HG02973 (cell line): ENCODE data around the gene SIDT2.
"Not testable (repeated sequence)": the region's sequence is repeated elsewhere in the genome, so short reads cannot be mapped to it uniquely, and the experiment has no call there.

Experiments
- ATAC-seq: cut with Tn5 transposase; IDR thresholded peaks from one replicate; pipeline ENCODE4 v1.9.1; 2021; ENCODE audit warnings: moderate library complexity; ENCODE audit not compliant: unreplicated experiment

The SIDT2 gene

DNA sequence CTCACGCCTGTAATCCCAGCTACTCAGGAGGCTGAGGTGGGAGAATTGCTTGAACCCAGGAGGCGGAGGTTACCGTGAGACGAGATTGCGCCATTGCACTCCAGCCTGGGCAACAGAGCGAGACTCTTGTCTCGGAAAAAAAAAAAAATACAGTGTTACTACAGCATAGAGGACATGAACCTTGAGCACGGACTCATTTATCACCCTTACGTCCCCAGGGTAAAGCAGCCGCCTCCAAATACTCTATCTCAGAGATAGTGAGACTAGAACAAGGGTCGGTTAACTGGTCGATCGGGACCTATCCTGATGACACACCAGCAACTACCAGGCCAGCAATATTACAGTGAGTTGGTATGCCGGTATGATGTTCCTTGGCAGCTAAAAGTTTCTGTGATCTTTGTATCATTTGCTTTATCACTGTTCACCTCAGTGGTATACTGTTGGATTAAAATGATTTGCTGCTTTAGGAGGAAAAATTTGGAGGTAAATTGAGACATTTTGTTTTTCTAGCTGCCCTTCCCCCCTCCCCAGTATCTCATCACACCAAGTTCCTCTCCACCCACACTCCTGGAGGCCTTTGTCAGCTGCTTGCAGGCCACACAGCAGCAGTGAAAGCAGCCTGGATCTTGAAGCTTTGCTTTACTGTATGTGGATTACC, 7.0 kb upstream of the SIDT2 start:
- no peak for ATAC-seq

DNA sequence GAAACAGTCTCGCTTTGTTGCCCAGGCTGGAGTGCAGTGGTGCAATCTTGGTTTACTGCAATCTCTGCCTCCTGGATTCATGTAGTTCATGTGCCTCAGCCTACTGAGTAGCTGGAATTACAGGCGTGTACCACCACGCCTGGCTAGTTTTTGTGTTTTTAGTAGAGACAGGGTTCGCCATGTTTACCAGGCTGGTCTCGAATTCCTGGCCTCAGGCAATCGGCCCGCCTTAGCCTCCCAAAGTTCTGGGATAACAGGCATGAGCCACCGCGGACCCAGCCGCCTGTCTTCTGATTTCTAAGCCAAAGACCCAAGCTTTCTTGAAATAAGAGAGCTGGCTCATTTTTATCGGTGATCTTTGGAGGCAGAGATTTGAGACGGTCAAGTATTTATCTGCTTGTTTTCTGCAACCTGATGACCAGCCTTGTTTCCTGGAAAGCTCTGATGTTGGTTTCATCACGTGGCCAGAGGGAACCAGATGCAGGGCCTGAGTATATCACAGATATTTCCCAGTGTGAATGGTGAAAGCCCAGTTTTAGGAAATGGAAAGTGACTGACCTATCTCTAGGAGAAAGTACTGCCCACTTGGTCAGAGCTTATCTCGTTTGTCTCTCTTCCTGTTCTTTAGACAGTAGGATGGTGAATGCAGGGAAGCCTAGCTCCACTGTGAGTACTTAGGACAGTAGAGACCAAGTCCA, 5.7 kb upstream of the SIDT2 start:
- ATAC-seq = no peak

DNA sequence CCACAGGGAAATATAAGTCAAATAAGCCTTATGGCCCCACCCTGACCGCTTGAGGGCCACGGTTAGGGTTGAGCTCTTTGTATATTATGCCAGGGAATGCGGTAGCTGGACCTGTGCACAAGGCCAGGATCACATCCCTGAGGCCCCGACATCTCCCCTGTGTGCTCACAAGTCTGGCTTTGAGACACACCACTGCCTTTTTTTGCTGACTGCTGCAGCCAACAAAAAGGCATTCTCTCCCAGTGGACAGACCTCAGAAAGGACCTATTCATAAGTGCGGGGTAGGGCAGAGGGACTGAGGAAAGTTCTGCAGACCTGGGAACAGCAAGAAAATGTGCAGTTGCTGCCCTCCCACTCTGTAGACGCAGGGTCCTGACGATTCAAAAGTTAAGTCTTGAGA, 3.4 kb upstream of the SIDT2 start:
- no peak for ATAC-seq

DNA sequence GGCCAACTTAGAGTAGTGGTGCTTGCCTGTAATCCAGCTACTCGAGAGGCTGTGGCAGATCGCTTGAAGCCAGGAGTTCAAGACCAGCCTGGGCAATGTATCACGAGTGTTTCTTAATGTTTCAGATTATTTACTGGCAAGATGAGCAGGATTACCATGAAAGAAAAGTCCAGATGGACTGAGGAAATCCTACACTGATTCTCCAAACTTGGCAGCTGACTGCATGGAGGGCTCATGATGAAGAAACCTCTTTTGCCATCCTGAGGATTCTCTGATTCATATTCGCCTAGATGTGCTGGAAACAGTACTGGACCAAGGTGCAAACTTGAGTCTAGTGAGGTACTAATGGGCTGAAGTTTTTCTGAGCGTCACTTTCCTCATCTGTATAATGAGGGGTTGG, 2.8 kb upstream of the SIDT2 start:
- no peak for ATAC-seq

DNA sequence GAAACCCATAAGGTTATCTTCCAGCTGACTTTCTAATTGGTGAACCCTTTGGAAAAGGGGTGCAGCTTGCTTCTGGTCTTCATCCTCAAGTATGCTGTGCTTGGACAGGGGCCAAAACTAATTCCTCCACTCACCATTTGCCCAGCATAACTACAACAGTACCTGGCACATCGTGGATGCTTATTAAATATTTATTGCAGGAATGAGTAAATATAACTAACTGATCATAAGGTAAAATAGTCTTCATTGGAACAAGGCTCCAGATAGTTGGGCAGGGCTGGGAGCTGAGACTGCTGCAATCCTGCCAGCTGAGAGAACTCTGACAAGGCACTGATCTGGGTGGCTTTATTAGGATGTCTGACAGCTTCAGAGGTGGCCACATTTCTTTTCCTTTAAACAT, 2.4 kb upstream of the SIDT2 start:
- no peak for ATAC-seq

DNA sequence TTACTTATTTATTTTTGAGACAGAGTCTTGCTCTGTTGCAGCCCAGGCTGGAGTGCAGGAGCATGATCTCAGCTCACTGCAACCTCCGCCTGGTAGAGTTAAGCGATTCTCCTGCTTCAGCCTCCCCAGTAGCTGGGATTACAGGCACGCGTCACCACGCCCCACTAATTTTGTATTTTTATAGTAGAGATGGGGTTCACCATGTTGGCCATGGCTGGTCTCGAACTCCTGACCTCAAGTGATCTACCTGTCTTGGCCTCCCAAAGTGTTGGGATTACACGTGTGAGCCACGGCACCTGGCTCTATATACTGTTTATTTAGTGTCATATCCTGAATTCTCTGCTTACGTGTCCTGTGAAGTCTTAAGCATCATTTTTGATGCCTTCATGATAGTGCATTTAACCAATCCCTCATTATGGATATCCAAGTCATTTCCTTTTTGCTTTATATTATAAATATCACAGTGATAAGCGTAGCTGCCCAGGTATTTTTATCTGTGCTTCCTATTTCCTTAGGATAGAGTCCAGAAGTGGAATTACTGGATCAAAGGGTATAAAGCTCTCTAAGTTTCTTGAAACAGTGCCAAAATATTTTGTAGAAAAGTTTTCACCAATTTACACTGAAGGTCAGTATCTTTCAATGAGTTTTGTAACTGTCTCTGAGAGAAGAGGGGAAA, 871 bp upstream of the SIDT2 start:
- ATAC-seq = no peak

DNA sequence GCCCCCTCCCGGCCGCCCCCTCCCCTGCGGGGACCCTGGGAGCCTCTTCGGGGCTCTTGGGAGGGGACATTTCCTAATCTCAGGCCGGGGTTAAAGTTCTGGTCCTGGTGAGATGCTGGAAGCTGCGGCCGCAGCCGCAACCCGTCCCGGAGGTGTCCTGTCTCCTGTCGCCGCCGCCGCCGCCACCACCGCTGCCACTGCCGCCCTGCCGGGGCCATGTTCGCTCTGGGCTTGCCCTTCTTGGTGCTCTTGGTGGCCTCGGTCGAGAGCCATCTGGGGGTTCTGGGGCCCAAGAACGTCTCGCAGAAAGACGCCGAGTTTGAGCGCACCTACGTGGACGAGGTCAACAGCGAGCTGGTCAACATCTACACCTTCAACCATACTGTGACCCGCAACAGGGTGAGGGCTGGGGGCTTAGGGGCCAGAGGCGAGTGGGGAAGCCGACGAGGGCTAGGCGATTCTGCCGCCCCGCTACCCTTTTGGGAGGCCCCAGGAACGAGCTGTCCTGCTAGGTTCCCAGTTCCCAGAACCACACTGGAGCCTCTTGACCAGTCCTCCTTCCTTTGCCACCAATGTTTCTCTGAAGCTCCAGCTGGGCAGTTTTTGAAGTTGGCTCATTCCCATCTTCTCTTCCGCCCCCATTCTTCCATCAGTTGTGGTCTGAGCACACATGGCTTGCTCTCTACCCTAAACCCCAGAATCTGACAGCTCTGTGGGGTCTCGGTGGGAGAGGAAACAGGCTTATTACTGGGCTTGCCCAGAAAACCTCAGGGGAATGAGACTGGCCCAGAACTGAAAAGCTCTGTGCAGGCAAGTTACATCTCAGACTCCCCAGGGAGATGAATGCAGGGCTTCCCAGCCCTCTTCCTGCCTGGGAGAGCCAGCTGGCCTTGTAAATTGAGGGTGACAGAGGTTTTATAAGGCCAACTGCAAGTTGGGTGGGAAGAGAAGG, 781 bp downstream of the SIDT2 start:
- ATAC-seq = peak; percentile 32

DNA sequence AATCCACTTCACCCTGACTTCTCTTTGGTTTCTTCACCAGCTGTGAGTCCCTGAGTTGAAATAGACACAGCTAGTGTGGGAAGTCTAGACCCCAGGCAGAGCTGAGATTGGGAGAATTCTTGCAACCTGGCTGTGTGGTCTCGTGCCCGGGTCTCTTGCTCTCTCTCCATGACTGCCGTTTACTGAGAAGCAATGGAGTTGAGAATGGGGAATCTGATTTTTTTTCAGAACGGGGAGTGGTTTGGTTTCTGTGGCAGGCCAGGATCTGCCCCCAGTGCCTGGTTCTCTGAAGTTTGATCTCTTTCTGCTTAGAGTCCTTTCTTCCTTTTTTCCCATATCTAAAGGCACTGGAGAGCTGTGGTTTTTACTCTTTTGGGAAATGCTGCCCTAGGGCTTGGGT, 1.5 kb downstream of the SIDT2 start:
- no peak for ATAC-seq

DNA sequence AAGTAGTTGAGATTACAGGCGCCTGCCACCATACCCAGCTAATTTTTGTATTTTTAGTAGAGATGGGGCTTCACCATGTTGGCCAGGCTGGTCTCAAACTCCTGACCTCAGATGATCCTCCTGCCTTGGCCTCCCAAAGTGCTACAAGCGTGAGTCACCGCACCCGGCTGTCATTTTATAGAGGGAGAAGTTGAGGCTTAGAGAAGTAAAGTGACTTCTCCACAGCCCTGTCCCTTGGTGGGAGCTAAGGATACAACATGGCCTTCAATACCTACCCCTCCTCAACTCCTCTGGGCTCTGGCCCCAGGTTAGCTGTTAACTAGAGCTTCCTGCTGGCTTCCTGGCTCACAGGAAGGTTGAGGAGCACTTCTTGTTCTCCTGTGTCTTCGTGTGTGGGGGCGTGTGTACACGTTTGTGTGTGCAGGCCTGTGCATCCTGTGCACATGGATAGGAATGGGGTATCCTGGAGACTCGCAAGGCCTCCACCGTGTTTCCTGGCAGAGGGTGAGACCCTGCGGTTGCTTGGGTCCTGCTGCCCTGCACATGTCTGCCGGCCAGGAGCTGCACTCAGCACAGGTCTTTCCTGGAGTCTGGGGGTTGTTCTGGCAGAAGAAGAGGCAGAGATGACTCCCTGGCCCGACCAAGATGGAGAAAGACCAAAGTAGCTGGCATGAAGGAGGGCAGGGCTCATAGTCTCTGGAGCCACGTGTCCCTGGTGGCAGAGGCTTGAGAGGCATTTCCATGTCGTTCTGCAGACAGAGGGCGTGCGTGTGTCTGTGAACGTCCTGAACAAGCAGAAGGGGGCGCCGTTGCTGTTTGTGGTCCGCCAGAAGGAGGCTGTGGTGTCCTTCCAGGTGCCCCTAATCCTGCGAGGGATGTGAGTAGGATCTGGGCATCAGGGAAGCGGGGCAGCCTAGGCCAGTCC, 2.4 kb downstream of the SIDT2 start:
- ATAC-seq = no peak

DNA sequence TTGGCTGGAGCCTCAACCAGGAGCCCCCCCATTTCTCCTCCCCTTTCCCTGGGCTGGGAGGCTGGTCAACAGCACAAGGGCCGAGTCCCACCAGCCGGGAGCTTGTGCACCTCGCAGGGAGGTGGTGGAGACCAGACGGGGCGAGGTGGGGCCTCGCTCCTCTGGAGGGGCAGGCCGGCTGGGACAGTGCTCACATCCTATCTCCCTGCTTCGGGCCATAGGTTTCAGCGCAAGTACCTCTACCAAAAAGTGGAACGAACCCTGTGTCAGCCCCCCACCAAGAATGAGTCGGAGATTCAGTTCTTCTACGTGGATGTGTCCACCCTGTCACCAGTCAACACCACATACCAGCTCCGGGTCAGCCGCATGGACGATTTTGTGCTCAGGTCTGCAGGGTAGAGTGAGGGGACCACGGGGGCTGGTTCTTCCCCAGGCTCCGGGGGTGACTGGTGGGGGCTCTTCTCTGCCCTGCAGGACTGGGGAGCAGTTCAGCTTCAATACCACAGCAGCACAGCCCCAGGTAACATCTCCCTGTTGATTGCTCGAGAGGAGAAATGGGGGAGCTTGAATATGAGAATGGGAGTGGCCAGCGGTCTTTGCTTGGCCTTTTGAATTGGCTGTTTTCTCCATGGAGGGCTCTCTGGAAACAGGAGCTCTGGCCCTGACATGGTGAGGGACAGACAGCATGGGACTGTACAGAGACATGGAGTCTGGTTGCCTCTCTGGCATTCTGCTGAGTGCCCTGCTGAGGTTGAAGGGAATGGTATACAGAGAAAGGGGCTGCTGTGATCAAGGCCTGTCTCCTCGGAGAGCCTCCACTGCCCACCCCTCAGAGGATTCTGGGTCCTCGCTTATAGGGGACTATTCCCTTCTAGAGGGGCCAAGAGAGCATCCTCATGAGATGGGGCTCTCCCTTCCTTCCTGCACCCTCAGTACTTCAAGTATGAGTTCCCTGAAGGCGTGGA, 3.3 kb downstream of the SIDT2 start:
- ATAC-seq = no peak

DNA sequence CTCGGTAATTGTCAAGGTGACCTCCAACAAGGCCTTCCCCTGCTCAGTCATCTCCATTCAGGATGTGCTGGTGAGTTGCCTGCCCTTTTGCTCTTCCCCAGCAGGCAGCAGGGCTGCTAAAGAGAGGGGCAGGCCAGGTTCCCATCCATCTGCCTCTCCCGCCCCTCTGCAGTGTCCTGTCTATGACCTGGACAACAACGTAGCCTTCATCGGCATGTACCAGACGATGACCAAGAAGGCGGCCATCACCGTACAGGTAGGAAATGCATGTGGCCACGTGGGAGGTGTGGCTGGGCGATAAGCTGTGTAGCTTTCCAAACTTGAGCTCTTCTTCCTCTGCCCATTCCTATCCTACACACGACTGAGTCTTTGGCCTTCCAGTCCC, 4.0 kb downstream of the SIDT2 start:
- no peak for ATAC-seq

DNA sequence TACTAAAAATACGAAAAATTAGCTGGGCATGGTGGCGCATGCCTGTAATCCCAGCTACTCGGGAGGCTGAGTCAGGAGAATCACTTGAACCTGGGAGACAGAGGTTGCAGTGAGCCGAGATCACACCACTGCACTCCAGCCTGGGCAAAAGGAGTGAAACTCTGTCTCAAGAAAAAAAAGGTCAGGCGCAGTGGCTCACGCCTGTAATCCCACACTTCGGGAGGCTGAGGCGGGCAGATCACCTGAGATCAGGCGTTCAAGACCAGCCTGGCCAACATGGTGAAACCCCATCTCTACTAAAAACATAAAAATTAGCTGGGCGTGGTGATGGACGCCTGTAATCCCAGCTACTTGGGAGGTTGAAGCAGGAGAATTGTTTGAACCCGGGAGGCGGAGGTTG, 4.6 kb downstream of the SIDT2 start:
- not testable (repeated sequence) for ATAC-seq

DNA sequence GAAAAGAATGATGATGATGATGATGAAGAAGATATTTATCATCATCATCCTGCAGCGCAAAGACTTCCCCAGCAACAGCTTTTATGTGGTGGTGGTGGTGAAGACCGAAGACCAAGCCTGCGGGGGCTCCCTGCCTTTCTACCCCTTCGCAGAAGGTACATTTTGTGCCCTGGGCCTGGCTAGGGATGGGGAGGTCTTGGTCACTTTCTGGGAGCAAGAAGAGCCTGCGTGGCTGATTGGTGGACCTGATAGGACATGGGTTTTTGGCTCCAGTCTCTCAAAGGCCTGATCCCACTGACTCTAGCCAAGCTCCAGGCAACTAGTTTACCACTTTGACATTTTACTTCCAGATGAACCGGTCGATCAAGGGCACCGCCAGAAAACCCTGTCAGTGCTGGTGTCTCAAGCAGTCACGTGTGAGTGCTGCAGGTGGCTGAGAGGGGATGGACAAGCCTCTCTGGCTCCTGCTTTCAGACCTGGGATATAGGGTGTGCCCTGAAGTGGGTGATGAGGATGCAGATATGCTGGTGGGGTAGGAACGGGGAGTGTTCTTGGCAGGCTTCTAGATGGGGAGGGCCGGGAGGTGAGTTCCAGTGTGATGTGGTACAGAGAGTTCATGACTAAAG, 5.3 kb downstream of the SIDT2 start:
- no peak for ATAC-seq

DNA sequence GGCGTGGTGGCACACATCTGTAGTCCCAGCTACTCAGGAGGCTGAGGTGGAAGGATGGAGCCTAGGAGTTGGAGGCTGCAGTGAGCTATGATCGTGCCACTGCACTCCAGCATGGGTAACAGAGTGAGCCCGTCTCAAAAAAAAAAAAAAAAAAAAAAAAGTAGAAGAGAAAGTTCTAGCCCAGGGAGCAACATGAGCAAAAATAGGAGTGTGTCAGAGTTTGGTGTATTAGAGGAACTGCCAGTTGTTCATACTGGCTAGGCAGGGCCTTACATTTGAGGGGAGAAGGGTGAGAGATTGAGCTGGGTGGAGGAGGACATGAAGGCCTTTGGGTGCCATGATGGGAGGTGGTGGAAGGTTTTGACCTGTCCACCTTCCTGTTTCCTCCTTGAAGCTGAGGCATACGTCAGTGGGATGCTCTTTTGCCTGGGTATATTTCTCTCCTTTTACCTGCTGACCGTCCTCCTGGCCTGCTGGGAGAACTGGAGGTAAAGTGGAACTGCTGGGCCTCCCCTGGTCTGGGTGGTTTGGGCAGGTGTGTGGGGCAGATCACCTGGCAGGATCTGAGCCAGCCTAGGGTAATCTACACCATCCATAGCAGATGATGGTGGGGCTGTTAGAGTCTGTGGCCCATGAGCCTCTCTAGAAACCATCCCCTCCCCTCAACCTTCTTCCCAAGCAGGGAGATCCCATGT, 7.3 kb downstream of the SIDT2 start:
- no peak for ATAC-seq

DNA sequence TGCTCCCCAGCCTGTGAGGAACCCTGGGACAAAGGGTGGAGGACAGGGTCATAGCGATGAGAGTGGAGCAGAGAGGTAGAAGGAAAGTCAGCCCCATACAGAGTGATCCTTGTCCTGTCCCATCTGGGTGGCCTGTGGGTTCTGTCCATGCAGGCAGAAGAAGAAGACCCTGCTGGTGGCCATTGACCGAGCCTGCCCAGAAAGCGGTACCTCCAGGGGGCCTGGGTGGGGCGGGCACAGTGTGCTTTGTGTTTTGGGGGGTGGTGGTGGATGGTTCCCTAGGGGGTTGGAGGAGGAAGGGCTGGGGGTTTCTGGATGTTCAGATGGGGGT, 7.9 kb downstream of the SIDT2 start:
- no peak for ATAC-seq

DNA sequence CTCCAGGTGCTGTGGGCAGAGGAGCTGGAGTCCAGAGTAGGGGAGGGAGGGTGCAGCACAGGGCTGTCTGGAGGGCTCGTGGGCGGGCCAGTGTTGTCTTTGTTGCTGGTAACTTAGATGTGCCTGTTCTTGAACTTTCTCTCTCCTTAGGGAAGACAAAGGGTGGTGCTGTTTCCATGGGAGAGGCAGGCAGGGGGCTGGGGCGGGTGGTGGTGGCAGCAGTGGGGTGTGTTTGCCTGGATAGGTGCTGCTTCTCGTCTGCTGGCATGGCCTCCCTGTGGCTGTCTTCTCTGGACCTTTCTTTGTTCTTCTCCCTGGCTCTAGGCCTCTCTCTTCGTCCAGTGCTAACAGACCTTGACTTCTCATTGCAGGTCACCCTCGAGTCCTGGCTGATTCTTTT, 8.5 kb downstream of the SIDT2 start:
- no peak for ATAC-seq

DNA sequence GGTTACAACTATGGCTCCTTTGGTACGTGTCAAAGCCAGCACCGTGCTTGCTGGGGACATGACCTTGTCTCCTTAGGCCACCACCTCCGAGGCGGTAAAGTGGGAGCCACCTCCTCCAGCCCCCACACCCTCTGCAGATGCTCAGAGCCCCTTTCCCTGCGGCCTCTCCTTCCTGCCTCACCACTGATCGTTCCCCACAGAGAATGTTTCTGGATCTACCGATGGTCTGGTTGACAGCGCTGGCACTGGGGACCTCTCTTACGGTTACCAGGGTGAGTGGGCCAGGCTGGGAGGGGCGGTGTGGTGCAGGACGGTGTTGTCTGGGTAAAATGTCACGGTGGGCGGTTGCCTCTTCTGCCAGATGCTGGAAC, 8.9 kb downstream of the SIDT2 start:
- ATAC-seq = no peak

DNA sequence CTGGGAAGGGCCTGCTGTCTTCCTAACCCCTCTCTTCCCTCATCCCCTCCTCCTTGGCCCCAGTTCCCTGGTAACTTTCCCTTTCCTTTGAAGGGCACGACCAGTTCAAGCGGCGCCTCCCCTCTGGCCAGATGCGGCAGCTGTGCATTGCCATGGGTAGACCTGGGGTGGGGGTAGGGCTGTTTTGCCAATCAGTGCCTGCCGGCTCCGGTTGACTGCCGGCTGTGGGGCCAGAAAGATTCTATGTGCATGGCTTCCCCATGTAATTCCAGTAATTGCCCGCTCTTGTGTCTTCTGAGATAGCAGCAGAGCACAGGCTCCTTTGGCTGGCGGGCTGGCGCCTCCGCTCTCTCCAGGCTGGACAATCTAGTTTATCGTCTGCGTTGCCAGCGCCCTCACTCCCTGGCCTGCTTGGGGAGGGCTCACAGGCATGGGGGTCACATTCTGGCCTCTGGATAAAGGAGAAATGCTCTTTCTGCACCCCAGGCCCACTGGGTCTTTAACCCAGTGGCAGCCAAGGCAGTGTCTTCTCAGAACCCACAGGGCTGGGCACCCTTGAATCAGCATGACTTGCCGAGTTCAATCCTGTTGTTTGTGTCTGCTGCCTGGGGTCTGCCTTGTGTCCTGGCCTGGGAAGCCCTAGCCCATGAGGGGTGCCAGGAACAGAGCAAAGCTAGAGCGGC, 9.4 kb downstream of the SIDT2 start:
- no peak for ATAC-seq
